ENCODE data around the gene OR1I1.

Gene OR1I1

DNA sequence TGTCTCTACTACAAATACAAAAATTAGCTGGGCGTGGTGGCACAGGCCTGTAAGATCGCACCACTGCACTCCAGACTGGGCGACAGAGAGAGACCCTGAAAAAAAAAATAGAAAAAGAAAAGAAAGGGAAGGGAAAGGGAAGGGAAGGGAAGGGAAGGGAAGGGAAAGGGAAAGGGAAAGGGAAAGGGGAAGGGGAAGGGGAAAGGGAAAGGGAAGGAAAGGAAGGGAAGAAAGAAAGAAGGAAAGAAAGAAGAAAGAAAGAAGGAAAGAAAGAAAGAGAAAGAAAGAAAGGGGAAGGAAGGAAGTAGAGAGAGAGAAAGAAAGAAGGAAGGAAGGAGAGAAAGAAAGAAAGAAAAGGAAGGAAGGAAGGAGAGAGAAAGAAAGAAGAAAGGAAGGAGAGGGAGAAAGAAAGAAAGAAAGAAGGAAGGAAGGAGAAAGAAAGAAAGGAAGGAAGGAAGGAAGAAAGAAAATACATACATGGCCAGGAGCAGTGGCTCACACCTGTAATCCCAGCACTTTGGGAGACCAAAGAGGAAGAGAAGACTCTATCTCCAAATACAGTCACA lies 17.1 kb downstream of the OR1I1 start:
- no peak for DNase-seq

DNA sequence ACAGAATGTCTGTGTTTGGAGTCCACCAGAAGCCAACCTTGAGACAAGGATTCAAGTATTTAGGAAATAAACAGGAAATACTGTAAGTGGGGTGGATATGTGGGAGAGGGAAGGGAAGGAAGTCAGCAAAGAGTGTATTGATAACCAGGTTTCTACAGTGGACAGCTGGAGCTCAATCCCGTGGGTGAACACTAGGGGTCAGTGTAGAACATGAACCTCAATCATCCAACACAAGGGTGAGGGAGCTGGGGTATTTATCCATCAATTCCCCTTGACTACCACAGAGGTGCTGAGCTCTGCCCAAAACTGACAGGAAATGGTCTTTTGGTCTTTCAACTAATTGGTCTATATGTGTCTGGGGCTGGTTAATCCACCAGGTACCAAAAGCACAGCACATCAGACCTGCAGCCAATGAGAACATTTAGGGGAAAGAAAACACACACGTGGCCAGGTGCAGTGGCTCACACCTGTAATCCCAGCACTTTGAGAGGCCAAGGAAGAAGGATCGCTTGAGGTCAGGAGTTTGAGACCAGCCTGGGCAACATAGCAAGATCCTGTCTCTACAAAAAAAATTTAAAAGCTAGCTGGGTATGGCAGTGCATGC lies 19.6 kb downstream of the OR1I1 start:
- DNase-seq: peak; percentile 49

DNA sequence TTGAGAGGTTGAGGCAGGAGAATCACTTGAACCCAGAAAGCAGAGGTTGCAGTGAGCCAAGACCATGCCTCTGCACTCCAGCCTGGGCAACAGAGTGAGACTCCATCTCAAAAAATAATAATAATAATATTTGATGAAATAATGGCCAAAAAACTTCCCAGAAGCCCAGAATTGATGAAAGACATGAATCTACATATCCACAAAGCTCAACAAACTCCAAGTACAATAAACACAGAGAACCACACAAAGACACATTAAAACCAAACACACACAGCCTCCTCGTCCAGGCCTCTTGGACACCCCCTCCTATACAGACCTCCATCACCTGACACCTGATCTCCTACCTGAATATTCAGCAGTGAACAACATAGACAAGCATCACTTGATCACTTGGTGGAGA lies 22.0 kb downstream of the OR1I1 start:
- no peak for DNase-seq

DNA sequence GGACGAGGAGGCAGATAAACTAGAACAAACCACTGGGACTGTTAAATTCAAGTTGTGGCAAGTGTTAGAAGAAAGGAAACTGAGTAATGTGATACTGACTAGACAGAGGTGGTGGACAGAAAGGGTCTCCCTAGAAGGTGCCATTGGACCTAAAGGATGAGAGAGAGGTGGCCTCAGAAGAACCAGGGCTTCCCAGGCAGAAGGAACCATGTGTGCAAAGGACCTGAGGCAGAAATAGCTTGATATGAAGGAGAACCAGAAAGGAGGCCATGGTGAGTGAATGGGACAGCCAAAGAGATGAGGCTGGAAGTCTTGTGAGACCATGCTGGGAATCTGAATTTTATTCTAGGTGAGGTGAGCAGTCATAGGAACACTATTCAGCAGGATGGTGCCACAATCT lies 22.4 kb downstream of the OR1I1 start:
- no peak for DNase-seq

DNA sequence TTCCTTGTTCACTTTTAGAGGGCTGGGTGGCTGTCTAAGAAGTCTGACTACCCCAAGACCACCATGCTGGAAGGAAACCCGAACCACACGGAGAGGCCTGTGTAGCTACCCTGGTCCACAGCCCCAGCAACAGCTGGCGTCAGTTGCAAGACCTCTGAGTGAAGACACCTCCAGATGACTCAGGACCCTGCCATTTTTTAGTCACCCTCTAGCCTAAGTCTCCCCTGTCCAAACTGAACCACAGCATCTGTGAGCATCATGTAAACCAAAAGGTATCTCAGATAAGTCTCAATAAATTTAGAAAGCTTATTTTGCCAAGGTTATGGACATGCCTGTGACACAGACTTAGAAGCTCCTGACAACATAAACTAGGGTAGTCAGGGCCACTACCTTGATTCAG lies 23.0 kb downstream of the OR1I1 start:
- DNase-seq: no peak

DNA sequence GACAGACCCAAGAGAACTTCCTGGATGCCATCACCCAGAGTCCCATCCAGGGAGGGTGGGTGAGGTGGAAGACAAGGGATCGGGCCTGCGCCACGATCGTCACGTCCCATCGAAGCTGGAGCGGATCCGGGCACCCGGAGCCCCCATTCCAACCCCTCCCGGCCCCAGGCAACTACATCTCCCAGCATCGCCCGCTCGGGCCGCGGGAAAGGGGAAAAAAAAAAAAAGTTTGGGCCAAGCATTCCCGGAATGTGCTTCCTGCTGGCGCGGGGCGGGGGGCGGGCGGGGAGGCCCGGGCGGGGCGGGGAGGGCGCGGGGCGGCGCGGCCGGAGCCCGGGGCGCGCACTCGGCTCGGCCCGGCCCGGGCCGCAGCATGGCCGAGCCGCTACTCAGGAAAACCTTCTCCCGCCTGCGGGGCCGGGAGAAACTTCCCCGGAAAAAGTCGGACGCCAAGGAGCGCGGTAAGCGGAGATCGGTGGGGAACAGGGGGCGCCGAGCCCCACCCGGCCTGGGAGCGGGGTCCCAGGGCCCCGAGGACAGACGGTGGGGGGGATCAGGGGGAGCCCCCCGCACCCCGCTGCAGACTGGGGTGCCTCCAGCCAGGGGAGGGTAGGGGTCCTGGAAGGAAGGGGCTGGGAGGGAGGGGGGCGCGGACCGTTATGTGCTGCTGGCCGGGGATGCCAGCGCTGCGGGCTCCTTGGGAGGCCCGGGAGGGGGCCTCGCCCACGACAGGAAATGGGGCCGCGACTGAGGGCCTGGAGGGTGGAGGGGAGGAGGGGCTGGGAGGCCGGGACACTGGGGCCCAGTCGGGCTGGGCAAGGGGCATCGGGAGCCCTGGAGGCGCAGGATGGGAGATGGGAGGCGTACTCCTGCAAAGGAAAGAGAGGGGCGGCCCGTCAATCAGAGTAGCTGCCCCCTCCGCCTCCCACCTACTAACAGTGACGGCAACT lies 25.3 kb downstream of the OR1I1 start, which contains the start of gene SYDE1:
Gene SYDE1, plus strand, starts transcription at position 341 of the 950 bp plus-strand sequence. Its CDS starts 33 bp downstream, at position 374.
- DNase-seq: no peak

DNA sequence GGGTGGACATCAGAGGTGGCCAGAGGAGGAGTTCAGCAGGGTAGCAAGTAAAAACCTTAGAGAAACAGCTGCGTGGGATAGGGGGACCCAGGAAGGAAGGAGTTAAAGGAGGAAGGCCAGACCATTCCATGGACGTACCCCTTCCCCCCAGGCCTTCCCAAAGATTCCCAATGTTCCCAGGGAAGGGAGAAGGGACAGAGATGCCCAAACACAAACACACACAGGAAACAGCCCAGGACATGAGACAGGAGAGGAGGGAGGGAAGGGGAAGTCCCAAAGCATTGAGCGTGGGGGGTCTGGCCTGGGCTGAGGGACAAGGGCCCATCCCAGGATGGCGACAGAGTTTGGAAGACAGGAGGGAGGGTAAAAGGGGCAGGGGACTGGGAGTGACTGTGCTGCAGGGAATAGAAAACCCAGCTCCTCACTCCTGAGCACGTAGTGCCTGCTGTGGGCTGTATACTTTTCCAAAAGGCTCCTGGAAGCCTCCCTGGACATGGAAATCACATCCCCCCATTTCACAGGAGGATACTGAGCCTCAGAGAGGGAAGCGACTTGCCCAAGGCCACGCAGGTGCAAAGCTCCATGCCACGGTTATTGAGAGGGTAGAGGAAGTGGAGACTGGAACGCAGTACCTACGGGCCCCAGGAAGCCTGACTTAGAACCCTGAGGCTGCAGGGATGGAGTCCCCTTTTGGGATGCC lies 26.3 kb downstream of the OR1I1 start:
- no peak for DNase-seq

DNA sequence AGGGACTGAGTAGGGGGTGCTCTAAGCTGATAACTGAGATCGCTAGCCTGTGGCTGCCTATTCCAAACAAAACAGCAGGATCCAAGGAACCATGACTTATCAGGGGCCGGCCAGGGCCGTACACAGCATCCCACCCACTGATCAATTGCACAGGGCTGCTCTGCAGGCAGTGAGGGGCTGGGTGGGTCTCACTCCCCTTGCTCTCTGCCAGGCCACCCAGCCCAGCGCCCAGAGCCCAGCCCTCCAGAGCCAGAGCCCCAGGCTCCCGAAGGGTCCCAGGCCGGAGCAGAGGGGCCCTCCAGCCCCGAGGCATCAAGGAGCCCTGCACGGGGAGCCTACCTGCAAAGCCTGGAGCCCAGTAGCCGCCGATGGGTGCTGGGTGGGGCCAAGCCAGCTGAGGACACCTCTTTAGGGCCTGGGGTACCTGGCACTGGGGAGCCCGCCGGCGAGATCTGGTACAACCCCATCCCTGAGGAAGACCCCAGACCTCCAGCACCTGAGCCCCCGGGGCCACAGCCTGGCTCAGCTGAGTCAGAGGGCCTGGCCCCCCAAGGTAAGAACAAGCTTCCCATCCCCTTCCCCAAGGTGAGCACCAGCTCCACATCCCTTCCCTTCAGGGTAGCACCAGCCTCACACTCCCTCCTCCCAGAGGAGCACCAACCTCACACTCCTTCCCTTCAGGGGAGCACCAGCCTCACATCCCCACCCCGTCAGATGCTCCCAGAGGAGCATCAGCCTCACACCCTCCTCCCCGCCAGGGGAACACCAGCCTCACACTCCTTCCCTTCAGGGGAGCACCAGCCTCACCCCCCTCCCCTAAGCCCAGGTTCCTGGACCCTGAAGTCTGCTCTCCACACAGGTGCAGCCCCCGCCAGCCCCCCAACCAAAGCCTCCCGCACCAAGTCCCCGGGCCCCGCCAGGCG lies 27.1 kb downstream of the OR1I1 start:
- DNase-seq: no peak

DNA sequence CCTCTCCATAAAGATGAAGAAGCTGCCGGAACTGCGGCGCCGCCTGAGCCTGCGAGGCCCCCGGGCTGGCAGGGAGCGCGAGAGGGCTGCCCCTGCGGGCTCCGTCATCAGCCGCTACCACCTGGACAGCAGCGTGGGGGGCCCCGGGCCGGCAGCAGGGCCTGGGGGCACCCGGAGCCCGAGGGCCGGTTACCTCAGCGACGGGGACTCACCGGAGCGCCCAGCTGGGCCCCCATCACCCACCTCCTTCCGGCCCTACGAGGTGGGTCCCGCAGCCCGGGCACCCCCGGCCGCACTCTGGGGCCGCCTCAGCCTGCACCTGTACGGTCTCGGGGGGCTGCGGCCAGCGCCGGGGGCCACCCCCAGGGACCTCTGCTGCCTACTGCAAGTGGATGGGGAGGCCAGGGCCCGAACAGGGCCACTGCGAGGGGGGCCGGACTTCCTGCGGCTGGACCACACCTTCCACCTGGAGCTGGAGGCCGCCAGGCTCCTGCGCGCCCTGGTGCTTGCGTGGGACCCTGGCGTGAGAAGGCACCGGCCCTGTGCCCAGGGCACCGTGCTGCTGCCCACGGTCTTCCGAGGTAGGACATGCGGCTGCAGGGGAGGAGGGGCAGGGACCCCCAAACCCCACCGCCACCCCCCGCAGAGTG lies 27.9 kb downstream of the OR1I1 start:
- no peak for DNase-seq

DNA sequence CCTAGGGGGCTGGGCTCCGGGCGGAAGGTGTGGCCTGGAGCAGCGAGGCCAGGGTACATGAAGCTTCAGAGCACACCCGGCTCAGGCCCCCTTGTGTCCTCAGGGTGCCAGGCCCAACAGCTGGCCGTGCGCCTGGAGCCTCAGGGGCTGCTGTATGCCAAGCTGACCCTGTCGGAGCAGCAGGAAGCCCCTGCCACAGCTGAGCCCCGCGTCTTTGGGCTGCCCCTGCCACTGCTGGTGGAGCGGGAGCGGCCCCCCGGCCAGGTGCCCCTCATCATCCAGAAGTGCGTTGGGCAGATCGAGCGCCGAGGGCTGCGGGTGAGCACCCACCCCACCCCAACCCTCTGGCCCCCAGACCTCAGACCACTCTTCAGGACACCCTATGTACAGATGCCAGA lies 28.4 kb downstream of the OR1I1 start:
- no peak for DNase-seq

DNA sequence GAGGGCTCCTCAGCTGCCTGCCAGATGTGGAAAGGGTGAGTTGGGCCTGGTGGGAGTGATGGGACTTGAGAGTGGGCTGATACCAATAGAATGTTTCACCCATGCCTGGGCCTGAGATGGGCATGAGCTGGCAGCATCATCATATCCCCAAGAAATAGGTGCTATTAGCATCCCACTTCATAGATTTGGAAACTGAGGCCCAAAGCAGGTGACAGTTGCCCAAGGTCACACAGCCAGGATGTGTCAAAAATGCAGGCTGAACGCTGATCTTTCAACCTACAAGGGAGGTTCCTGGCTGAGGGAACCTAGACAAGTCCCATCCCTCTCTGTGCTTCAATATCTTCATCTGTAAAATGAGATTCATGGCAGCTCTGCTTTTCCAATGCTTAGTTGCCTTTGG lies 29.7 kb downstream of the OR1I1 start:
- no peak for DNase-seq

DNA sequence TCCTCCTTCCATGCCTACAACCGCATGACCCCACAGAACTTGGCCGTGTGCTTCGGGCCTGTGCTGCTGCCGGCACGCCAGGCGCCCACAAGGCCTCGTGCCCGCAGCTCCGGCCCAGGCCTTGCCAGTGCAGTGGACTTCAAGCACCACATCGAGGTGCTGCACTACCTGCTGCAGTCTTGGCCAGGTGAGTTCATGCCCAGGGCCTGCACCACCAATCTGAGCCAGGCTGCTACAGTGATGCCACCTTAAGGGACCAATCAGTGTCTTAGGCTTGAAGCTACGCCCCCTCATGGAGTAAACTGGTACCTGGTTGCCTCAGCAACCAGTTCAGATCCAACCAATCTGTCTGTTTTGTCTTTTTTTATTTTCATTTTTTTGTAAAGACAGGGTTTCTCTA lies 30.4 kb downstream of the OR1I1 start:
- no peak for DNase-seq

DNA sequence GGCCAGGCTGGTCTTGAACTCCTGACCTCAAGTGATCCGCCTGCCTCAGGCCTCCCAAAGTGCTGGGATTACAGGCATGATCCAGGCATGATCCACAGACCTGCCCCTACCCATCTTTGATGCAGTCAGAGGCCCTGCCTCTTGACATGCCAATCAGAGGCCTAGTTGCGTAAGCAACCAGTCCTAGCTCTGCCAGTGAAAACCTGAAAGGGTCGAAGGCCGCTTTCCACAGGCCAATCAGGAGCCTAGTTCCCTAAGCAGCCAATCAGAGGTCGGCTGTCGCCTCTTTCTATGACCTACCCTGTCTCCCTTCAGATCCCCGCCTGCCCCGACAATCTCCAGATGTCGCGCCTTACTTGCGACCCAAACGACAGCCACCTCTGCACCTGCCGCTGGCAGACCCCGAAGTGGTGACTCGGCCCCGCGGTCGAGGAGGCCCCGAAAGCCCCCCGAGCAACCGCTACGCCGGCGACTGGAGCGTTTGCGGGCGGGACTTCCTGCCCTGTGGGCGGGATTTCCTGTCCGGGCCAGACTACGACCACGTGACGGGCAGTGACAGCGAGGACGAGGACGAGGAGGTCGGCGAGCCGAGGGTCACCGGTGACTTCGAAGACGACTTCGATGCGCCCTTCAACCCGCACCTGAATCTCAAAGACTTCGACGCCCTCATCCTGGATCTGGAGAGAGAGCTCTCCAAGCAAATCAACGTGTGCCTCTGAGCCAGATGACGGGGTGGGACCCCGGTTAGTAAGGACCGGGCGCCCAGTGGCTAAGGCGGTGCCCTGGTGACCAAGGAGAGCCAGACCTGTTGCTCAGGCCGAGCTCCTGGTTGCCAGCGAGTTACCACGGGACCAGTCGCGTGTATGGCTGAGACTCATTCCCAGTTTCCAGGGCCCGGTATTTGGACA lies 31.5 kb downstream of the OR1I1 start:
- no peak for DNase-seq

DNA sequence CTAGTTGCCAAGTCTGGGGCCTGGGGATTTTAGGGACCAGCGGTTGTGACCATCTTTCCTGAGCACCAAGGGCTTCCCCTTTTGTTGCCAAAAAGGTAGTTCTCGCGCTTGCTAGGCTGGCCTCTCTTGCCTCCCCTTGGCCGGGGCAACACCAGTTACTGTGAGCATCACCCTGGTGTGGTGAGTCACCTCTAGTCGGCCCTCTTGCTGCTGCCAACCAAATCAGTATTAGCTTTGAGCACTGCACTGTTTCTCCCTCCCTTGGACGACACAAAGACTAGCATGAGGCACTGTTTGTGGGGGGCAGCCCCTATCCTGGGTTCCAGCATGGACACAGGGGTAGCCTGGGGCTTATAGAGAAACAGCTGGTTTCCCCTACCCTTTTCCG lies 32.1 kb downstream of the OR1I1 start:
- DNase-seq: no peak

DNA sequence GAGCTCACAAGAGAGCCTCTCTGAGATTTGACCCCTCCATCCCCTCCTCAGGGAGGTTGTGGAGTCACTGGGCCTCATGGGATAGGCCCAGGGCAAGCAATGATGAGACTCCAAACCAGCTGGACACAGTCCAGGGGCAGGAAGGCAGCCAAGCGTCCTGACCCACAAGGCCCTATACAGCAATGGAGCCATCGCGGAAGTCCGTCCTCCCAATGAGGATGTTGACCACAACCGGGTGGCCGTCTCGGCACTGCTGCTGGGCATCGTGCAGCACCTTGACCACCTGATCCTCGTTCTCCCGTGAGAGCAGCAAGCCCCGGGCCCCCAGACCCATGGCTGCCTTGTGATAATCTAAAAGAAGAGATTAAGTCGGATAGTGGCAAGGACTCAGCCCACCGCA lies 33.1 kb downstream of the OR1I1 start:
- DNase-seq: no peak

DNA sequence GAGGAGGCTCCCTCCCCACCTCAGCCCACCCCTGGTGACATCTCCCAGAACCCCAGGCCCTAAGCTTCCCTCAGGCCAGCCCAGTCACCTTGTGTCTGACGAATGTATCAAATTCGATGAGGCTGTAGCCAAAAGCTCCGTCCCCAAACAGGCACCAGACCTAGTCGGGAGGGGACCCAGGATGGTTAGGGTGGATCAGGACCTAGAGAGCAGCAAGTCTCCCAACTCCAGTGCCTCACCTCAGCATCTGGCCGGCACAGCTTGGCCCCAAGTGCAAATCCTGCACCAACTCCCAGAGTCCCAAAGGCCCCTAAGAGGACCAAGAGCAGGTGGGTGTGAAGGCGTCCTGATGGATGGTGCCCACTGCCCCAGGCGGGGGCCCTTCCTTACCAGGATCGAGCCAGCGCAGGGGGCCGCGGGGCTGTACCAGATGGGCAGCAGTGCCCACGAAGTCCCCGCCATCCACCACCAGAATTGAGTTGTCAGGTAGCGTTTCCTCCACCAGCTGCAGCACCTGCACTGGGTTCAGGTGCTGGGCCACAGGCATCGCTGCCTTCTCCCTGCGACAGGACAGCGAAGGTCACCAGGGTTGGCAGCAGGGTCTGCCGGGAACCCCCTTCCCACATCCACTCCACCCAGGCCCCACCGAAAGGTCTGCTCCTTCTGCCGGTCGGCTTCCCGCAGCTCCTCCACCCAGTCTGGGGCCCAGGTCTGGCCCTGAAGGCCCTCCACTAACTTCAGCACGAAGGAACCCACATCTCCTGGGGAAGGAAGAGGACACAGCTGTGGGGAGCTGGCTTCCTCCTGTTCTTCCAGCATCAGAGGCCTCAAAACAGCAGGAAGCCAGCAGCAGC lies 34.0 kb downstream of the OR1I1 start:
- DNase-seq: no peak

DNA sequence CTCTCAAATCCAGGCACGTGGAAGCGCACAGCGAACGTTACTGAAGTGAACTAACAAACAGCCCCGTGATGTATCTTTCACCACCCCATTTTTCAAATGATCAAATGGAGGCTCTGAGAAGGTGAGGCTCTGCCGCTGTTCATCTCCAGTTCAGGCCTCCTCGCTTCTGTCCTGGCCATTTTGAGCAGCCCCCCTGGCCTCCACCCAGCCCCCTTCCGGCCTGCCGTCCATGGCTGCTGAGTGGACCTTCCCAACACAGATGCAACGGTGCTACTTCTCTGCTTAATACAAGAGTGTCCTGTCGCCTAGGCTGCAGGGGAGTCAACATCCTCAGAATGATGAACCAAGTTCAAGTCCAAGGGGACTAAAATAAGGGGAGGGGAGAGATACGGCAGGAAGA lies 34.8 kb downstream of the OR1I1 start:
- no peak for DNase-seq

DNA sequence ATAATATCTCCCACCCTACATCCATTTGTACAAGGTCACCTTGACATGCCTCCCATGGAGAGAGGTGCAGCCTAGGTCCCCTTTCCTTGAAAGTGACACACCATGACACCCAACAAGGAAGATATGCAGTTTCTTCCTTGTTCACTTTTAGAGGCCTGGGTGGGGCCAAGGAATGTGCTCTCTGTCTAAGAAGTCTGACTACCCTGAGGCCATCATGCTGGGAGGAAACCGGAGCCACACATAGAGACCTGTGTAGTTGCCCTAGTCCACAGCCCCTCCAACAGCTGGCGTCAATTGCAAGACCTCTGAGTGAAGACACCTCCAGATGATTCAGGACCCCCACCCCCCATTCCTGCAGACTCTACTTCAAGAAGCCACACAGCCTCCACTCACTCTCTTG lies 36.2 kb downstream of the OR1I1 start:
- no peak for DNase-seq

DNA sequence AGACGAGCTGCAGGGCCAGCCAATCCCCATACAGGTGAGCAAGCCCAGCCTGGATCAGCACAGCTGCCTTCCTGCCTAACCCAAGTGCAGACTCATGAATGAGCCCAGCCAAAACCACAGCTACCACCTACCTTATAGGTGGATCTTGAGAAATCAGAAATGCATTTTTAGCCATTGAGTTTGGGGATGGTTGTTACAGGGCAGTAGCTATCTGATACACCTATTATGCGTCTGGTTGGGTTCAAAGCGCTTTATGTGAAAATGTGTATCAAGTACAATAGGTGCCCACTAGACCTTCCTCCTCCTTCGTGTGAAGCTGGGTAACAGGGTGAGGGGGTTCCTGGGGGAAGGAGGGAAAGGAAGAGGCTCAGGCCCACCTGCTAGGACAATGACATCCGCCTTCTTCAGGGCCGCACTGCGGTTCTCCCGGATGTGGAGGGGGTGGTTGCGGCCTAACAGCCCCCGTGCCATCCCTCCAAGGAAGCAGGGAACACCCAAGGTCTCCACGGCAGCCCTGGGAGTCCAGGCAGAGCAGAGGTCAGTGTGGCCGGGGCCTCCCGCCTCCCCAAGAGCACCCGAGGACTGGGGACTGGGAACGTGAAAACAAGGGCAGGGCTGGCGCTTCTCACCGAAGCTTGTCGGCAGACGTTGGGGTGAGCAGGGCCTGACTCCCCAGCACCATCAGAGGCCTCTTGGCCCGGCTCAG lies 36.9 kb downstream of the OR1I1 start:
- DNase-seq: no peak

All from activated T-cell treated with anti-CD3 and anti-CD28 coated beads, Interleukin-2, amount 50 U/mL, for 1 hour (primary cell).